Measurements from ENCODE around the gene FHL1.

The FHL1 gene

GRCh38 chrX:136207546-136207945 is 60.2 kb downstream of the FHL1 start:
- no peak overlapping the region for H3K4me3 ChIP-seq (ENCODE audit: low read depth, low read length)
- TF ChIP-seq CTCF (IDR thresholded peaks at IDR 0.05; ENCODE audit: low read depth, low read length) (no peak), MYC (IDR thresholded peaks at IDR 0.05; ENCODE audit: low read depth, low read length) (no peak), POLR2A (IDR thresholded peaks at IDR 0.05; ENCODE audit: extremely low read depth, insufficient read length) (no peak), MAX (IDR thresholded peaks at IDR 0.05; ENCODE audit: low read depth, low read length) (no peak)
- DNase-seq (ENCODE audit: low read depth): no peak

- peak; percentile 24 for TF ChIP-seq CTCF (IDR thresholded peaks at IDR 0.05; ENCODE audit: low read depth, low read length)
- no peak for TF ChIP-seq POLR2A (IDR thresholded peaks at IDR 0.05; ENCODE audit: extremely low read depth, insufficient read length)
- DNase-seq (ENCODE audit: low read depth): peak; percentile 43
- H3K4me3 ChIP-seq (ENCODE audit: low read depth, low read length): no peak overlapping the region
Observed at GRCh38 chrX:136209016-136209738, 61.8 kb downstream of the FHL1 start.

- no peak for DNase-seq (ENCODE audit: low read depth)
- no peak overlapping the region for H3K4me3 ChIP-seq (ENCODE audit: low read depth, low read length)
- TF ChIP-seq POLR2A (IDR thresholded peaks at IDR 0.05; ENCODE audit: extremely low read depth, insufficient read length) (no peak), MYC (IDR thresholded peaks at IDR 0.05; ENCODE audit: low read depth, low read length) (no peak), MAX (IDR thresholded peaks at IDR 0.05; ENCODE audit: low read depth, low read length) (no peak), CTCF (IDR thresholded peaks at IDR 0.05; ENCODE audit: low read depth, low read length) (no peak)
Observed at GRCh38 chrX:136209751-136210150, 62.4 kb downstream of the FHL1 start.

- peak; percentile 48 for DNase-seq (ENCODE audit: low read depth)
- no peak overlapping the region for H3K4me3 ChIP-seq (ENCODE audit: low read depth, low read length)
- TF ChIP-seq MYC (IDR thresholded peaks at IDR 0.05; ENCODE audit: low read depth, low read length) (no peak), POLR2A (IDR thresholded peaks at IDR 0.05; ENCODE audit: extremely low read depth, insufficient read length) (no peak)
Observed at GRCh38 chrX:136210243-136210642, 62.9 kb downstream of the FHL1 start.

GRCh38 chrX:136210806-136211205 is 63.5 kb downstream of the FHL1 start:
- no peak overlapping the region for H3K4me3 ChIP-seq (ENCODE audit: low read depth, low read length)
- peak; percentile 57 for DNase-seq (ENCODE audit: low read depth)
- TF ChIP-seq POLR2A (IDR thresholded peaks at IDR 0.05; ENCODE audit: extremely low read depth, insufficient read length) (no peak), MAX (IDR thresholded peaks at IDR 0.05; ENCODE audit: low read depth, low read length) (no peak), CTCF (IDR thresholded peaks at IDR 0.05; ENCODE audit: low read depth, low read length) (no peak), MYC (IDR thresholded peaks at IDR 0.05; ENCODE audit: low read depth, low read length) (no peak)

GRCh38 chrX:136211766-136212556 is 64.6 kb downstream of the FHL1 start:
- TF ChIP-seq MAX (IDR thresholded peaks at IDR 0.05; ENCODE audit: low read depth, low read length) (no peak), MYC (IDR thresholded peaks at IDR 0.05; ENCODE audit: low read depth, low read length) (no peak), POLR2A (IDR thresholded peaks at IDR 0.05; ENCODE audit: extremely low read depth, insufficient read length) (no peak)
- H3K4me3 ChIP-seq (ENCODE audit: low read depth, low read length): no peak overlapping the region
- DNase-seq (ENCODE audit: low read depth): peak; percentile 51
